ENCODE results near the gene GPC6.

The GPC6 gene

DNA sequence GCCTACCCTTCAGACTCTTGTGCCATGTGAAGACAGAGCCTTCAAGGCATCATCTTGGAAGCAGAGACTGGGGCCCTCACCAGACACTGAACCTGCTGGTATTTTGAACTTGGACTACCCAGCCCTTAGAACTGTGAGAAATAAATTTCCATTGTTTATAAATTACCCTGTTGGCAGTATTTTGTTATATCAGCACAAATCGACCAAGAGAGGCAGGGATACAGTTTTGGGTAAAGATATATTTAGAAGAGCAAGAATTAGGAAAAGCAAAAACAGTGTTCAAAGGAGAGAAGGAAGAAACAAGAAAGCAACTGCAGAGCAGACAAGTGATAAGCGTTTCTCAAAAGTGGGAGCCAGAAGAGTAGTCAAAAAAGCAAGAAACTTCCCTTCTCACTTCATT is 652.1 kb downstream of the GPC6 start:
- no peak overlapping the region for H4K12ac ChIP-seq (ENCODE audit: low read depth, low read length)

DNA sequence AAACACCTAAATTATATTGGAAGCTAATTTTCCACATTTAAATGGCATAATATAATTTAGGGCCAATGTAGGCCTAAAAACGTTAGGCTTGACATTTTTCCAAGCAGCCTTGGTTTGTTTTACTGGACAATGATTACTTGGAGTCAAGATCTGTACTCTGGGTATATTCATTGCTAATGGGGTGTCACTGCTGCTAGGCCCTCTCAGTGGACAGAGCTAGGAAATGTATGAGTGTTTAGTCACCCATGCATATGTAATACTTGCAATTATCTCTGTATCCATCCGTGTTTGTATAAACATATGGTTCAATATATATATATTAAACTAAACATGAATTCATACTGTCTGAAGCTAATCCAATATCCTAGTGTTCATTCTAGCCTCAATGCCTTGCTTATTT is 654.8 kb downstream of the GPC6 start:
- no peak overlapping the region for H4K12ac ChIP-seq (ENCODE audit: low read depth, low read length)
- H2BK5ac ChIP-seq (ENCODE audit: low read depth, low read length, poor library complexity), result no peak overlapping the region
- H4K91ac ChIP-seq (ENCODE audit: low read depth, low read length), result no peak overlapping the region
- no peak overlapping the region for H2BK12ac ChIP-seq (ENCODE audit: low read length)
- no peak overlapping the region for H2AK5ac ChIP-seq (ENCODE audit: low read length)
- no peaks in the 10 kb centered on the region for H3K36me3 ChIP-seq (ENCODE audit: control insufficient read depth in 1 of 2, insufficient read depth in 2 of 2, low read length in 2 of 2)
- H3K4me3 ChIP-seq (ENCODE audit: low read depth, low read length), result no peak overlapping the region
- H3K4me1 ChIP-seq (ENCODE audit: control insufficient read depth in 1 of 2, insufficient read depth in 2 of 2, low read length in 2 of 2), result no peaks in the 10 kb centered on the region
- no peaks in the 10 kb centered on the region for H3K9me3 ChIP-seq (ENCODE audit: insufficient read depth, low read depth, low read length)
- H3K27ac ChIP-seq (ENCODE audit: low read depth, low read length), result no peak overlapping the region
- H3K9ac ChIP-seq (ENCODE audit: low read length), result no peak overlapping the region
- H4K8ac ChIP-seq (ENCODE audit: low read depth, low read length), result no peak overlapping the region
- H2BK120ac ChIP-seq (ENCODE audit: insufficient read depth, low read length, poor library complexity), result no peak overlapping the region
- no peak overlapping the region for H3K4ac ChIP-seq (ENCODE audit: low read depth, low read length)
- no peak overlapping the region for H3K18ac ChIP-seq (ENCODE audit: low read length)
- no peaks in the 10 kb centered on the region for H3K27me3 ChIP-seq (ENCODE audit: insufficient read depth, low read length)
- no peak overlapping the region for H3K23ac ChIP-seq (ENCODE audit: low read length)
- no peak overlapping the region for H3K4me2 ChIP-seq (ENCODE audit: low read length)
- H3K79me2 ChIP-seq (ENCODE audit: control insufficient read depth, insufficient read depth, low read length, poor library complexity), result no peaks in the 10 kb centered on the region
- no peak overlapping the region for H2AFZ ChIP-seq (ENCODE audit: insufficient read depth, low read length, poor library complexity)
- no peak overlapping the region for H3K14ac ChIP-seq (ENCODE audit: low read length)
- no peaks in the 10 kb centered on the region for H3K79me1 ChIP-seq (ENCODE audit: low read length)
- WGBS (ENCODE audit: extremely low coverage, insufficient coverage, insufficient read length), result no CpG with 5 or more reads among the region's 2 CpGs
- no peak for DNase-seq

More for the DNA sequence above, 652.1 kb downstream of the GPC6 start:
- no peak overlapping the region for H4K91ac ChIP-seq (ENCODE audit: low read depth, low read length)
- no peak overlapping the region for H3K27ac ChIP-seq (ENCODE audit: low read depth, low read length)
- H4K8ac ChIP-seq (ENCODE audit: low read depth, low read length), result no peak overlapping the region
- no peaks in the 10 kb centered on the region for H3K4me1 ChIP-seq (ENCODE audit: control insufficient read depth in 1 of 2, insufficient read depth in 2 of 2, low read length in 2 of 2)
- no peak overlapping the region for H2BK5ac ChIP-seq (ENCODE audit: low read depth, low read length, poor library complexity)
- no peak overlapping the region for H3K23ac ChIP-seq (ENCODE audit: low read length)
- H3K4ac ChIP-seq (ENCODE audit: low read depth, low read length), result no peak overlapping the region
- H2BK120ac ChIP-seq (ENCODE audit: insufficient read depth, low read length, poor library complexity), result no peak overlapping the region
- no peaks in the 10 kb centered on the region for H3K79me2 ChIP-seq (ENCODE audit: control insufficient read depth, insufficient read depth, low read length, poor library complexity)
- no peak overlapping the region for H3K14ac ChIP-seq (ENCODE audit: low read length)
- no peaks in the 10 kb centered on the region for H3K9me3 ChIP-seq (ENCODE audit: insufficient read depth, low read depth, low read length)
- H3K18ac ChIP-seq (ENCODE audit: low read length), result no peak overlapping the region
- no peak overlapping the region for H3K4me2 ChIP-seq (ENCODE audit: low read length)
- H3K4me3 ChIP-seq (ENCODE audit: low read depth, low read length), result no peak overlapping the region
- H2BK12ac ChIP-seq (ENCODE audit: low read length), result no peak overlapping the region
- no peaks in the 10 kb centered on the region for H3K36me3 ChIP-seq (ENCODE audit: control insufficient read depth in 1 of 2, insufficient read depth in 2 of 2, low read length in 2 of 2)
- no CpG with 5 or more reads among the region's 2 CpGs for WGBS (ENCODE audit: extremely low coverage, insufficient coverage, insufficient read length)
- no peaks in the 10 kb centered on the region for H3K79me1 ChIP-seq (ENCODE audit: low read length)
- DNase-seq, result no peak
- no peak overlapping the region for H2AK5ac ChIP-seq (ENCODE audit: low read length)
- no peaks in the 10 kb centered on the region for H3K27me3 ChIP-seq (ENCODE audit: insufficient read depth, low read length)
- no peak overlapping the region for H3K9ac ChIP-seq (ENCODE audit: low read length)
- H2AFZ ChIP-seq (ENCODE audit: insufficient read depth, low read length, poor library complexity), result no peak overlapping the region

DNA sequence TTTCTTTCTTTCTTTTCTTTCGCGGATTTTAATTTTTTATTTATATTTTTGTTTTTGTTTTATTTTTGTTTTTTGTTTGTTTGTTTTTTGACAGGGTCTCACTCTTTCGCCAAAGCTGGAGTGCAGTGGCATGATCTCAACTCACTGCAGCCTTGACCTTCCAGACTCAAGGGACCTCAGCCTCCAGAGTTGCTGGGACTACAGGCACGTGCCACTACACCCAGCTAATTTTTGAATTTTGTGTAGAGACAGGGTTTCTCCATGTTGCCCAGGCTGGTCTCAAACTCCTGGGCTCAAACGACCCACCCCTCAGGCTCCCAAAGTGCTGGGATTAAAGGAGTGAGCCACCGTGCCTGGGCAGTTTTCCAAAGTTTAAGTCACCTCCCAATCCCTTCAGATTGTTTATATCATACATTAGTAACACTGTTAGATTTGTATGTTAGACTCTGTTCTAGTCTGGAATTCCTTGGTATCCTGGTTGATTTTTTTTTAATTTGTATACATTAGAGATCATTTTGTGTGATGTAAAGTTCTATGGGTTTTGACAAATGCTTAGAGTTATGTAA is 655.6 kb downstream of the GPC6 start:
- H3K4me3 ChIP-seq (ENCODE audit: low read depth, low read length), result no peak overlapping the region
- no peak overlapping the region for H4K91ac ChIP-seq (ENCODE audit: low read depth, low read length)
- no peak overlapping the region for H3K4ac ChIP-seq (ENCODE audit: low read depth, low read length)
- H3K79me2 ChIP-seq (ENCODE audit: control insufficient read depth, insufficient read depth, low read length, poor library complexity), result no peaks in the 10 kb centered on the region
- no peak for DNase-seq
- H3K79me1 ChIP-seq (ENCODE audit: low read length), result no peaks in the 10 kb centered on the region
- H2AFZ ChIP-seq (ENCODE audit: insufficient read depth, low read length, poor library complexity), result no peak overlapping the region
- WGBS (ENCODE audit: extremely low coverage, insufficient coverage, insufficient read length), result no CpG with 5 or more reads among the region's 6 CpGs
- no peaks in the 10 kb centered on the region for H3K36me3 ChIP-seq (ENCODE audit: control insufficient read depth in 1 of 2, insufficient read depth in 2 of 2, low read length in 2 of 2)
- H3K4me1 ChIP-seq (ENCODE audit: control insufficient read depth in 1 of 2, insufficient read depth in 2 of 2, low read length in 2 of 2), result no peaks in the 10 kb centered on the region
- H3K27ac ChIP-seq (ENCODE audit: low read depth, low read length), result no peak overlapping the region
- no peak overlapping the region for H4K8ac ChIP-seq (ENCODE audit: low read depth, low read length)
- no peak overlapping the region for H2AK5ac ChIP-seq (ENCODE audit: low read length)
- no peaks in the 10 kb centered on the region for H3K9me3 ChIP-seq (ENCODE audit: insufficient read depth, low read depth, low read length)
- H3K18ac ChIP-seq (ENCODE audit: low read length), result no peak overlapping the region
- no peak overlapping the region for H3K9ac ChIP-seq (ENCODE audit: low read length)
- no peaks in the 10 kb centered on the region for H3K27me3 ChIP-seq (ENCODE audit: insufficient read depth, low read length)
- no peak overlapping the region for H2BK120ac ChIP-seq (ENCODE audit: insufficient read depth, low read length, poor library complexity)
- H3K23ac ChIP-seq (ENCODE audit: low read length), result no peak overlapping the region
- no peak overlapping the region for H3K4me2 ChIP-seq (ENCODE audit: low read length)
- H3K14ac ChIP-seq (ENCODE audit: low read length), result no peak overlapping the region
- H4K12ac ChIP-seq (ENCODE audit: low read depth, low read length), result no peak overlapping the region
- H2BK12ac ChIP-seq (ENCODE audit: low read length), result no peak overlapping the region
- no peak overlapping the region for H2BK5ac ChIP-seq (ENCODE audit: low read depth, low read length, poor library complexity)

- Histone ChIP-seq H4K12ac (ENCODE audit: low read depth, low read length) (no peak overlapping the region), H4K91ac (ENCODE audit: low read depth, low read length) (no peak overlapping the region), H2BK5ac (ENCODE audit: low read depth, low read length, poor library complexity) (no peak overlapping the region), H3K27ac (ENCODE audit: low read depth, low read length) (no peak overlapping the region), H2BK120ac (ENCODE audit: insufficient read depth, low read length, poor library complexity) (no peak overlapping the region), H2AK5ac (ENCODE audit: low read length) (no peak overlapping the region), H3K27me3 (ENCODE audit: insufficient read depth, low read length) (no peaks in the 10 kb centered on the region), H3K4me3 (ENCODE audit: low read depth, low read length) (no peak overlapping the region), H3K4ac (ENCODE audit: low read depth, low read length) (no peak overlapping the region), H2BK12ac (ENCODE audit: low read length) (no peak overlapping the region), H3K4me1 (ENCODE audit: control insufficient read depth in 1 of 2, insufficient read depth in 2 of 2, low read length in 2 of 2) (no peaks in the 10 kb centered on the region), H3K14ac (ENCODE audit: low read length) (no peak overlapping the region), H3K79me1 (ENCODE audit: low read length) (no peaks in the 10 kb centered on the region), H4K8ac (ENCODE audit: low read depth, low read length) (no peak overlapping the region), H3K18ac (ENCODE audit: low read length) (no peak overlapping the region), H3K36me3 (ENCODE audit: control insufficient read depth in 1 of 2, insufficient read depth in 2 of 2, low read length in 2 of 2) (no peaks in the 10 kb centered on the region), H2AFZ (ENCODE audit: insufficient read depth, low read length, poor library complexity) (no peak overlapping the region), H3K4me2 (ENCODE audit: low read length) (no peak overlapping the region), H3K9ac (ENCODE audit: low read length) (no peak overlapping the region), H3K9me3 (ENCODE audit: insufficient read depth, low read depth, low read length) (no peaks in the 10 kb centered on the region), H3K79me2 (ENCODE audit: control insufficient read depth, insufficient read depth, low read length, poor library complexity) (no peaks in the 10 kb centered on the region), H3K23ac (ENCODE audit: low read length) (no peak overlapping the region)
- DNase-seq, result no peak
- WGBS (ENCODE audit: extremely low coverage, insufficient coverage, insufficient read length), result no CpG with 5 or more reads among the region's 1 CpG
Observed at GRCh38 chr13:93889430-93889951, 662.9 kb downstream of the GPC6 start.
